GM19238 (cell line): ENCODE measurements around the gene ERP27.

Source experiments
- DNase-seq: peaks from one replicate; pipeline ENCODE4 v3.0.0; 2011; ENCODE audit warnings: low spot score; ENCODE audit not compliant: insufficient read length

Gene ERP27

GRCh38 chr12:14871886-14872285 is 66.5 kb downstream of the ERP27 start:
- DNase-seq, result no peak

DNA sequence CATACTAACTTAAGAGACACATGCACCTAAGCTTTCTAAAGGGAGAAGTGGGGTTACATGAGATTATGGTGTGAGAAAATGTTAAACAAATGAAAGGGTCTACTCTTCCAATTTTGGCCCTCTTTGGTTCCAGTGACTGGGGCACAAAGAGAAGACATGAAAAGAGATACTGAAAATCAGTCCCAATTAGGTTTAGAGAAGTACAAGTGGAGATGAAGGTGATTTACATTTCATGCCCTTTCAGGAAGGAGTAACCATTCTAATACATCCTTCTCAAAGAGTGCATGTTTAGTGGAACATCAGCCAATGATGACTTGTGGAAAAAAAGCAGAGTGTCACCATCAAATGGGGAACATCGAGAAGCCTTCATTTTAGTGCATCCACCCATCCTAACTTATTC is 67.1 kb downstream of the ERP27 start:
- DNase-seq, result no peak

DNA sequence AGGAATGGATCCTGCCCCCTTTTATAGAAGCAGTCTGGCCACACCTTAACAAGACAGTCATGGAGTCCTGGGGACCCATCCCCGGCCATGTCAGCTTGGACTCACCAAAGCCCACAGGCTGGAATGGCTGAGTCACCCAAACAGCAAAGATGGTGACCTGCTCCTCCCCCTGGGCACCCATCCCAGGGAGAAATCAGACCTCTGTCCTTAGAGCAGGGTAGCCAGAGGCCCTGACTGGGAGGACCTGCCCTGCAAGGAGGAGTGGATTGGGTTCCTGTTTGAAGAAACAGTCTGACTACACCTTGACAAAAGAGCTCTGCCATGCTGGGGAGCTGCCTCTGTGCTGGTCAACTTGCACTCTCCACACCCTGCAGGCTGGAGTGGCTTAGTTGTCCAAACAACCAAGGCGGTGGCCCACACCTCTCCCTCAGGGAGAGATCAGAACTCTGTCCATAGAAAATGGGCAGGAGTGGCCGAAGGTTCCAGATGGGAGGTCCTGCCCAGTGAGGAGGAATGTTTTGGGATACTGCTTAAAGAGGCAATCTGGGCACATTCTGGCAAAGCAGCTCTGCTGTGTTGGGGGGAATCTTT is 69.3 kb downstream of the ERP27 start:
- no peak for DNase-seq
